ENCODE results near the gene KLHL29. TPM values are rescaled to one million over a fixed set of nuclear protein-coding genes. Genes with fewer than 3 reads are reported as not detected.
A peak's percentile ranks its signal among the peaks of the same experiment; 100 is the strongest.

KLHL29 gene
- total RNA-seq, 1 experiment from 2014 or later: 2.6 TPM

GRCh38 chr2:23434721-23435121 is 49.7 kb downstream of the KLHL29 start:
- Histone ChIP-seq H2AFZ (ENCODE audit: low read length) (no peak overlapping the region), H3K4me2 (ENCODE audit: low read length) (no peak overlapping the region), H3K79me2 (ENCODE audit: low read length) (no peaks in the 10 kb centered on the region), H3K4me1 (ENCODE audit: insufficient read depth, low read length) (no peaks in the 10 kb centered on the region), H4K20me1 (ENCODE audit: low read length) (no peaks in the 10 kb centered on the region), H3K36me3 (ENCODE audit: low read depth, low read length) (no peaks in the 10 kb centered on the region), H3K27ac (ENCODE audit: low read length) (no peak overlapping the region), H3K9me2 (replicated peaks; ENCODE audit: low read length) (no peaks in the 10 kb centered on the region), H3F3A (ENCODE audit: low read length, unreplicated experiment) (no peaks in the 10 kb centered on the region), H3K9me3 (ENCODE audit: low read length) (no peaks in the 10 kb centered on the region), H3K4me3 (ENCODE audit: low read length) (no peak overlapping the region), H3K27me3 (ENCODE audit: low read length) (no peaks in the 10 kb centered on the region), H3K9ac (ENCODE audit: low read length) (no peak overlapping the region)
- BruUV-seq (replicated peaks): no TSS peak
- ATAC-seq (peak; percentile 13; the same call in 1 of the 2 replicates), DNase-seq (no peak)
- CTCF ChIA-PET: no interaction called here
- POLR2A ChIA-PET (ENCODE audit: unreplicated experiment): no interaction called here
- intact Hi-C loops (cut with micrococcal nuclease): no loop called here
- TF ChIP-seq CTCF (conservative IDR thresholded peaks at IDR 0.05; ENCODE audit: low read depth, low read length): no peak
- TF ChIP-seq EZH2phosphoT487 (IDR thresholded peaks at IDR 0.05; ENCODE audit: borderline replicate concordance, low read length): no peak
- no peak for TF ChIP-seq EZH2 (IDR thresholded peaks at IDR 0.05; ENCODE audit: low read length, unreplicated experiment)

- Histone ChIP-seq H3K27me3 (ENCODE audit: low read length) (no peaks in the 10 kb centered on the region), H3K9me2 (replicated peaks; ENCODE audit: low read length) (no peaks in the 10 kb centered on the region), H3K4me1 (ENCODE audit: insufficient read depth, low read length) (no peaks in the 10 kb centered on the region), H3K27ac (ENCODE audit: low read length) (no peak overlapping the region), H3K9me3 (ENCODE audit: low read length) (no peaks in the 10 kb centered on the region), H3F3A (ENCODE audit: low read length, unreplicated experiment) (no peaks in the 10 kb centered on the region), H3K36me3 (ENCODE audit: low read depth, low read length) (no peaks in the 10 kb centered on the region), H4K20me1 (ENCODE audit: low read length) (no peaks in the 10 kb centered on the region), H2AFZ (ENCODE audit: low read length) (no peak overlapping the region), H3K9ac (ENCODE audit: low read length) (no peak overlapping the region), H3K4me2 (ENCODE audit: low read length) (no peak overlapping the region), H3K4me3 (ENCODE audit: low read length) (no peak overlapping the region), H3K79me2 (ENCODE audit: low read length) (no peaks in the 10 kb centered on the region)
- ChIA-PET POLR2A (ENCODE audit: unreplicated experiment) (no interaction called here), CTCF (interaction anchor here (0.6 kb wide), 1 partner anchor 31 kb away, joined by 5 read pairs; no protein-coding TSS in a partner anchor)
- DNase-seq (no peak), ATAC-seq (no peak)
- TF ChIP-seq EZH2phosphoT487 (IDR thresholded peaks at IDR 0.05; ENCODE audit: borderline replicate concordance, low read length) (no peak), EZH2 (IDR thresholded peaks at IDR 0.05; ENCODE audit: low read length, unreplicated experiment) (no peak), CTCF (conservative IDR thresholded peaks at IDR 0.05; ENCODE audit: low read depth, low read length) (no peak)
- intact Hi-C loops (cut with micrococcal nuclease): no loop called here
- no TSS peak for BruUV-seq (replicated peaks)
These were observed 50.5 kb downstream of the KLHL29 start for GRCh38 chr2:23435250-23436035.
